Suprapubic skin (tissue), 4 donors: ENCODE measurements around the gene KCNH1.

ENCODE experiments used
- EP300 ChIP-seq: sonication (generic); formaldehyde crosslinking; IDR thresholded peaks from one replicate; pipeline ENCODE4 v1.6.1; 2017; ENCODE audit warnings: antibody characterized with exemption
- POLR2A ChIP-seq, 2 donors: fragments of 450-650 bp; IDR thresholded peaks; one replicate each; pipeline ENCODE4 v1.6.1; 2017; ENCODE audit warnings: antibody characterized with exemption in 2 of 2, mild to moderate bottlenecking in 2 of 2, moderate library complexity in 2 of 2
- POLR2AphosphoS5 ChIP-seq, 3 donors: sonication (generic); formaldehyde crosslinking; IDR thresholded peaks; one replicate each; pipeline ENCODE4 v1.6.1; 2017; ENCODE audit warnings: antibody characterized with exemption in 3 of 3
- TF ChIP-seq, protein P1 (sequence below), 2 donors: fragments of 200-600 bp in 1 of 2; fragments of 450-650 bp in 1 of 2; sonication (generic) in 1 of 2; IDR thresholded peaks; one replicate each; pipeline ENCODE4 v1.5.1; 2016 to 2019; ENCODE audit warnings: antibody characterized with exemption in 2 of 2, mild to moderate bottlenecking in 1 of 2, moderate library complexity in 1 of 2

DNA sequence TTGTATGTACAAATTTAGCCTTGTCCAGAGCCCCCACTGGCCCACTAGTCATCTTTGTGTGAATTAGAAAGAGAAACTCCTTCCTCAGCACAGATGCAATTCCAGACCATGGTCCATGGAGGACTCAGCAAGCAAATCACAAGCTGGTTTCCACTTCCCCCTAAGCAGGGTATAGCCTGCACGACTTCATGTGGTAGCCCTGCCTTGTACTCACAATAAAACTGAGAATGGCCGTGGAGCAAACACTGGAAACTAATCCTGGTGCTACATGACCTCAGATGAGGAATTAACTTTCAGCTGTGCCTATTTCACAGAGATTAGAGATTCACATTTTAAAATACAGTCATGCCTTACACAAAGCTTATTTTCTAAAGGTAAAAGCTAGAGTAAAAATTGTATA lies 32.5 kb downstream of the KCNH1 start:
- TF ChIP-seq, protein P1, sequence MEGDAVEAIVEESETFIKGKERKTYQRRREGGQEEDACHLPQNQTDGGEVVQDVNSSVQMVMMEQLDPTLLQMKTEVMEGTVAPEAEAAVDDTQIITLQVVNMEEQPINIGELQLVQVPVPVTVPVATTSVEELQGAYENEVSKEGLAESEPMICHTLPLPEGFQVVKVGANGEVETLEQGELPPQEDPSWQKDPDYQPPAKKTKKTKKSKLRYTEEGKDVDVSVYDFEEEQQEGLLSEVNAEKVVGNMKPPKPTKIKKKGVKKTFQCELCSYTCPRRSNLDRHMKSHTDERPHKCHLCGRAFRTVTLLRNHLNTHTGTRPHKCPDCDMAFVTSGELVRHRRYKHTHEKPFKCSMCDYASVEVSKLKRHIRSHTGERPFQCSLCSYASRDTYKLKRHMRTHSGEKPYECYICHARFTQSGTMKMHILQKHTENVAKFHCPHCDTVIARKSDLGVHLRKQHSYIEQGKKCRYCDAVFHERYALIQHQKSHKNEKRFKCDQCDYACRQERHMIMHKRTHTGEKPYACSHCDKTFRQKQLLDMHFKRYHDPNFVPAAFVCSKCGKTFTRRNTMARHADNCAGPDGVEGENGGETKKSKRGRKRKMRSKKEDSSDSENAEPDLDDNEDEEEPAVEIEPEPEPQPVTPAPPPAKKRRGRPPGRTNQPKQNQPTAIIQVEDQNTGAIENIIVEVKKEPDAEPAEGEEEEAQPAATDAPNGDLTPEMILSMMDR (IDR thresholded peaks at IDR 0.05) = no peak
- TF ChIP-seq POLR2A (IDR thresholded peaks at IDR 0.05) (no peak), POLR2AphosphoS5 (IDR thresholded peaks at IDR 0.05) (no peak), EP300 (no peak)
